Measurements from ENCODE around the gene ATAD1. TPM values are rescaled to one million over a fixed set of nuclear protein-coding genes. Genes with fewer than 3 reads are reported as not detected.
A peak's percentile ranks its signal among the peaks of the same experiment; 100 is the strongest.

ATAD1 gene
- total RNA-seq, 2 experiments from 2014 or later, result 43.8 to 49.3 TPM

- no peaks in the 10 kb centered on the region for H3K27me3 Mint-ChIP-seq
- DNase-seq (no peak), ATAC-seq (no peak)
- intact Hi-C loops (cut with micrococcal nuclease), result loop anchor here (5.0 kb wide), 1 partner anchor 43 kb away; the partner anchor contains the start of genes KLLN and PTEN
- H3K4me1 Mint-ChIP-seq (ENCODE audit: low read depth), result peaks cover 30% of the 10 kb centered on the region
- H3K27ac Mint-ChIP-seq, result peak overlapping the region; percentile 59
- H3K4me3 Mint-ChIP-seq, result peak overlapping the region; percentile 27
- TF ChIP-seq CTCF (IDR thresholded peaks at IDR 0.05), result no peak
- H3K36me3 Mint-ChIP-seq (ENCODE audit: low read depth), result peaks cover 19% of the 10 kb centered on the region
- ChIA-PET POLR2A (interaction anchor here (0.8 to 2.9 kb wide), 9 partner anchors 8 to 753 kb away, joined by 3 to 28 read pairs (median 6); partner anchors contain the start of genes KLLN and PTEN), CTCF (interaction anchor here (0.8 to 2.6 kb wide), 7 partner anchors 9 to 102 kb away, joined by 3 to 12 read pairs (median 5); partner anchors contain the start of genes KLLN and PTEN)
- H3K9me3 Mint-ChIP-seq, result no peaks in the 10 kb centered on the region
Measured at GRCh38 chr10:87819289-87819585, 1.2 kb upstream of the ATAD1 start.

- intact Hi-C loops (cut with micrococcal nuclease), result loop anchor here (5.0 kb wide), 1 partner anchor 44 kb away; the partner anchor contains the start of genes KLLN and PTEN
- peak; percentile 84 for DNase-seq
- Mint-ChIP-seq H3K36me3 (ENCODE audit: low read depth) (peaks cover 21% of the 10 kb centered on the region), H3K4me1 (ENCODE audit: low read depth) (peaks cover 32% of the 10 kb centered on the region), H3K27ac (peak overlapping the region; percentile 97), H3K4me3 (peak overlapping the region; percentile 89), H3K27me3 (no peaks in the 10 kb centered on the region), H3K9me3 (no peaks in the 10 kb centered on the region)
- ATAC-seq, result peak; percentile 76
- TF ChIP-seq CTCF (IDR thresholded peaks at IDR 0.05), result no peak
- CTCF ChIA-PET, result interaction anchor here (0.5 to 2.6 kb wide), 8 partner anchors 9 to 571 kb away, joined by 3 to 12 read pairs (median 5); partner anchors contain the start of genes KLLN and PTEN
- POLR2A ChIA-PET, result interaction anchor here (0.5 to 2.9 kb wide), 21 partner anchors 9 to 1061 kb away, joined by 3 to 28 read pairs (median 4); partner anchors contain the start of genes KLLN, PTEN and STAMBPL1
Measured at GRCh38 chr10:87818505-87819288, 671 bp upstream of the ATAD1 start.

GRCh38 chr10:87816898-87817608 is 973 bp downstream of the ATAD1 start:
- intact Hi-C loops (cut with micrococcal nuclease), result loop anchor here (5.0 kb wide), 1 partner anchor 45 kb away; the partner anchor contains the start of genes KLLN and PTEN
- DNase-seq (no peak), ATAC-seq (no peak)
- peaks cover 35% of the 10 kb centered on the region for H3K4me1 Mint-ChIP-seq (ENCODE audit: low read depth)
- no peaks in the 10 kb centered on the region for H3K9me3 Mint-ChIP-seq
- peaks cover 26% of the 10 kb centered on the region for H3K36me3 Mint-ChIP-seq (ENCODE audit: low read depth)
- no peak for TF ChIP-seq CTCF (IDR thresholded peaks at IDR 0.05)
- H3K4me3 Mint-ChIP-seq, result peak overlapping the region; percentile 89
- H3K27me3 Mint-ChIP-seq, result no peaks in the 10 kb centered on the region
- ChIA-PET CTCF (interaction anchor here (2.4 to 2.6 kb wide), 2 partner anchors 11 to 46 kb away, joined by 11 to 12 read pairs; partner anchors contain the start of genes KLLN and PTEN), POLR2A (interaction anchor here (1.0 to 2.9 kb wide), 4 partner anchors 16 to 53 kb away, joined by 3 to 28 read pairs (median 6); partner anchors contain the start of genes KLLN and PTEN)
- peak overlapping the region; percentile 97 for H3K27ac Mint-ChIP-seq

GRCh38 chr10:87816163-87816897 is 1.7 kb downstream of the ATAD1 start:
- no peak for ATAC-seq
- DNase-seq, result no peak
- TF ChIP-seq CTCF (IDR thresholded peaks at IDR 0.05), result peak; percentile 50
- peaks cover 37% of the 10 kb centered on the region for H3K4me1 Mint-ChIP-seq (ENCODE audit: low read depth)
- intact Hi-C loops (cut with micrococcal nuclease), result loop anchor here (5.0 kb wide), 1 partner anchor 46 kb away; the partner anchor contains the start of genes KLLN and PTEN
- peaks cover 33% of the 10 kb centered on the region for H3K36me3 Mint-ChIP-seq (ENCODE audit: low read depth)
- H3K4me3 Mint-ChIP-seq, result peak overlapping the region; percentile 89
- ChIA-PET POLR2A (no interaction called here), CTCF (no interaction called here)
- no peaks in the 10 kb centered on the region for H3K9me3 Mint-ChIP-seq
- peak overlapping the region; percentile 97 for H3K27ac Mint-ChIP-seq
- no peaks in the 10 kb centered on the region for H3K27me3 Mint-ChIP-seq
